Measurements from ENCODE around the gene TMEM39B.
"Not testable (repeated sequence)": the region's sequence is repeated elsewhere in the genome, so short reads cannot be mapped to it uniquely, and the experiment has no call there.

DNA sequence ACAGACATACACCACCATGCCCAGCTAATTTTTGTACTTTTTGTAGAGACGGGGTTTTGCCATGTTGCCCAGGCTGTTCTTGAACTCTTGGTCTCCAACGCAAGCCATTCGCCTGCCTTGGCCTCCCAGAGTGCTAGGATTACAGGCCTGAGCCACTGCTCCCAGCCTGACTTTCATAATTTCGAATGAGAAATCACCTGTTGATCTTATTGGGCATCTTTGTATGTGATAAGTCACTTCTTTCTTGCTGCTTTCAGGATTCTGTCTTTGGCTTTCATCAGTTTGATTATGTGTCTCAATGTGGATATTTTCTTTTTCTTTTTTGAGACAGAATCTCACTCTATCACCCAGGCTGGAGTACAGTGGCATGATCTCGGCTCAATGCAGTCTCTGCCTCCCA, 75.1 kb downstream of the TMEM39B start:
- TF ChIP-seq, protein P1, sequence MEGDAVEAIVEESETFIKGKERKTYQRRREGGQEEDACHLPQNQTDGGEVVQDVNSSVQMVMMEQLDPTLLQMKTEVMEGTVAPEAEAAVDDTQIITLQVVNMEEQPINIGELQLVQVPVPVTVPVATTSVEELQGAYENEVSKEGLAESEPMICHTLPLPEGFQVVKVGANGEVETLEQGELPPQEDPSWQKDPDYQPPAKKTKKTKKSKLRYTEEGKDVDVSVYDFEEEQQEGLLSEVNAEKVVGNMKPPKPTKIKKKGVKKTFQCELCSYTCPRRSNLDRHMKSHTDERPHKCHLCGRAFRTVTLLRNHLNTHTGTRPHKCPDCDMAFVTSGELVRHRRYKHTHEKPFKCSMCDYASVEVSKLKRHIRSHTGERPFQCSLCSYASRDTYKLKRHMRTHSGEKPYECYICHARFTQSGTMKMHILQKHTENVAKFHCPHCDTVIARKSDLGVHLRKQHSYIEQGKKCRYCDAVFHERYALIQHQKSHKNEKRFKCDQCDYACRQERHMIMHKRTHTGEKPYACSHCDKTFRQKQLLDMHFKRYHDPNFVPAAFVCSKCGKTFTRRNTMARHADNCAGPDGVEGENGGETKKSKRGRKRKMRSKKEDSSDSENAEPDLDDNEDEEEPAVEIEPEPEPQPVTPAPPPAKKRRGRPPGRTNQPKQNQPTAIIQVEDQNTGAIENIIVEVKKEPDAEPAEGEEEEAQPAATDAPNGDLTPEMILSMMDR (IDR thresholded peaks at IDR 0.05), result not testable (repeated sequence)
- not testable (repeated sequence) for TF ChIP-seq EZH2 (IDR thresholded peaks at IDR 0.05; ENCODE audit: borderline replicate concordance, insufficient read depth, low read depth, low read length, poor library complexity, severe bottlenecking)

Measured in B cell (primary cell).